Urinary bladder (tissue), 4 donors: ENCODE results near the gene KSR2. TPM values are rescaled to one million over a fixed set of nuclear protein-coding genes. Genes with fewer than 3 reads are reported as not detected.
"Not testable (repeated sequence)": the region's sequence is repeated elsewhere in the genome, so short reads cannot be mapped to it uniquely, and the experiment has no call there.

Experiments used
- DNase-seq: peaks from one replicate; pipeline ENCODE4 v3.0.0-alpha.2; 2015; ENCODE audit errors: extremely low spot score
- H3K27ac ChIP-seq: one replicate; pipeline ENCODE4 v1.5.1; 2013; ENCODE audit warnings: low read depth, mild to moderate bottlenecking, moderate library complexity
- H3K36me3 ChIP-seq: one replicate; pipeline ENCODE4 v1.6.1; 2013; ENCODE audit warnings: mild to moderate bottlenecking, moderate library complexity; ENCODE audit not compliant: insufficient read depth
- H3K4me1 ChIP-seq: one replicate; pipeline ENCODE4 v1.6.1; 2013; ENCODE audit warnings: mild to moderate bottlenecking, moderate library complexity; ENCODE audit not compliant: insufficient read depth
- H3K4me3 ChIP-seq: one replicate; pipeline ENCODE4 v1.5.1; 2013; ENCODE audit warnings: low read depth, low read length
- WGBS: extraction: QIAGEN DNeasy Blood & Tissue Kit; methylation state at CpG from one replicate; pipeline ENCODE4 v1.1.7; 2013; 5-methylcytosine and 5-hydroxymethylcytosine counted together
- polyA plus RNA-seq: library from polyadenylated mRNA; stranded (reverse); fragments of 200-250 nt; gene quantifications from one replicate; pipeline ENCODE4 v1.2.3, GENCODE V29; 2013
- total RNA-seq: library from RNA; depleted of rRNA; stranded (reverse); fragments of >200 nt; gene quantifications from one replicate; pipeline ENCODE4 v1.2.3, GENCODE V29; 2014
- donor health status: healthy with polysubstance abuse.
- donor health status: healthy.

Gene KSR2
- total and polyA plus RNA-seq, 2 donors = 0.05 to 0.32 TPM

DNA sequence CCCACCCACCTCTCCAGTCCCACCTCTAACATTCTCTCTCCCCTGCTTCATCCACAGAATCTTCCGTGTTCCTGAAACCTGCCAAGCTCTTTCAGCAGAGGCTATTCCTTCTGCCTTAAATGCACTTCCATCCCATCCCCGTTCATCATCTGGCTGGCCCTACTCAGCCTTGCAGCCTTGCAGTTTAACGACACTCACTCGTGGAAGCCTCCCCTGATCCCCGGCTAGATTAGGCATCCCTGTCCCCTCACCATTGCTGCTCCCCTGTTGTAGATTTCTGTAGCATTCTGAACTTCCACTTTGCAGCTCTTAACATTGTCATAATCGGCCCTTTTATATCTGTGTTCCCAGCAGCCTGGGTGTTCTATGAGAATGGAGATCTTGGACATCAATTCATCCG, 326.9 kb downstream of the KSR2 start:
- no peak for DNase-seq
- H3K36me3 ChIP-seq = no peaks in the 10 kb centered on the region
- H3K27ac ChIP-seq = no peak overlapping the region
- no peaks in the 10 kb centered on the region for H3K4me1 ChIP-seq
- WGBS = 66% methylated on average over 7 of the region's 7 CpGs
- no peak overlapping the region for H3K4me3 ChIP-seq

DNA sequence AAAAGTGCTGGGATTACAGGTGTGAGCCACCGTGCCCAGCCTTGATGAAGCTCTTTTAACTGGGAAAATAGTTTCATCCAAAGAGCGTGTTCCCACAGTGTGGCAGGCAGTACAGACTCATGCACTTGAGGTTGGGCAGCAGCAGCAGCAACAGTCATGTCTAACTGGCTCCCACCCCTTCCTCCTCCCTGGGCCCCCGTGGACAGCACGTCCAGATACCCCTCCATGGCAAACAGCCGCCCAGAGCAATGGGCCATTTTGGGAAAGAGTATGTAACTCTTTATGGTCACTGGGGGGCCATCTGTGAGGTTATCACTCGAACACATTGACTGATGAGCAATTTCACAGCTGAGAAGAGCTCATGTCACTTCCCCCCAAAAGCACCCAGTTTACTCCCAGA, 328.3 kb downstream of the KSR2 start:
- 72% methylated on average over 6 of the region's 6 CpGs for WGBS
- DNase-seq = no peak

DNA sequence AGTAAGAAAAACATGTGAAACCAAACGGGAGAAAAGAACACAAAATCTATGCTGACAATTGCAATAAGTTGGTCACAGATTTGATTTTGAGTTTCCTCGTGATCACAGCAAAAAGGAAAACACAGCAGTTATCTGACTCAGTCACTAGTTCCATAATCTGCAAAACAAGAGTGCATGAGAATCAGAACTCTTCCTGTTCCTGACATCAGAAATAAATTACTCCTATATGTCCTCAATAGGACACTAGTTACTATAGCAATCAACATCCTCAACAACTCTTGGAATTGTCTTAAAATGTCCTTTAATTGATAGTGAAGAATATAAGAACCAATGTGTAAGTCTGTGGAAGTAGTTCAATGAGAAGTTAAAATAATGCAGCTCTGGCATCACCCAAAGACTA, 339.3 kb downstream of the KSR2 start:
- H3K27ac ChIP-seq = no peak overlapping the region
- no peak for DNase-seq
- H3K36me3 ChIP-seq = no peaks in the 10 kb centered on the region
- 51% methylated on average over 2 of the region's 2 CpGs for WGBS
- no peak overlapping the region for H3K4me3 ChIP-seq
- H3K4me1 ChIP-seq = no peaks in the 10 kb centered on the region

More for the DNA sequence above, 328.3 kb downstream of the KSR2 start:
- Histone ChIP-seq H3K4me1 (no peaks in the 10 kb centered on the region), H3K36me3 (no peaks in the 10 kb centered on the region), H3K4me3 (no peak overlapping the region), H3K27ac (no peak overlapping the region)

- not testable (repeated sequence) for H3K27ac ChIP-seq, H3K4me1 ChIP-seq, H3K4me3 ChIP-seq, H3K36me3 ChIP-seq, DNase-seq
- 53% methylated on average over 7 of the region's 7 CpGs for WGBS
These were observed 340.1 kb downstream of the KSR2 start for GRCh38 chr12:117628711-117629110.

DNA sequence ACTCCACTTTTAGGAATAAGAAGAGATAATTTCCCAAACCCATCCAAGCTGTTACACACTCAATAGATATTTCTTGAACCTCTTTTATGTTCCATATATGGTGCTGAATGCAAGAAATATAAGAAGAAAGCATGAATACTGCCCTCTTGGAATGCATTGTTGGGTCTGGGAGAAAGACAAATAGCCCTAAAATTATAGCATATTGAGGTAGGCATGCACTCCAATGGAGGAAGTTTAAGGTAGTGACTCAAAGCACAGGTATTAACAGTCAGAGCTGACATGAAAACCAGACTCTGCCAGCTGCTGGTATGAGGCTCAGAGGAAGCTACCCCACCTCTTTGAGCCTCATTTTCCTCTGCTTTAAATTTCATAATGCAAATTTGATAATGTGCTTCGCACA, 346.0 kb downstream of the KSR2 start:
- 89% methylated on average over 1 of the region's 1 CpG for WGBS
- no peak overlapping the region for H3K27ac ChIP-seq
- H3K36me3 ChIP-seq = no peaks in the 10 kb centered on the region
- no peak for DNase-seq
- H3K4me1 ChIP-seq = no peaks in the 10 kb centered on the region
- no peak overlapping the region for H3K4me3 ChIP-seq

- Histone ChIP-seq H3K4me3 (no peak overlapping the region), H3K4me1 (no peaks in the 10 kb centered on the region), H3K27ac (no peak overlapping the region), H3K36me3 (no peaks in the 10 kb centered on the region)
- no peak for DNase-seq
These were observed 346.7 kb downstream of the KSR2 start for GRCh38 chr12:117622087-117622486.

- Histone ChIP-seq H3K4me1 (no peaks in the 10 kb centered on the region), H3K27ac (no peak overlapping the region), H3K4me3 (no peak overlapping the region), H3K36me3 (no peaks in the 10 kb centered on the region)
- DNase-seq = no peak
- 60% methylated on average over 7 of the region's 7 CpGs for WGBS
These were observed 361.0 kb downstream of the KSR2 start for GRCh38 chr12:117607778-117608177.

- Histone ChIP-seq H3K27ac (no peak overlapping the region), H3K4me1 (no peaks in the 10 kb centered on the region), H3K4me3 (no peak overlapping the region), H3K36me3 (no peaks in the 10 kb centered on the region)
- 62% methylated on average over 5 of the region's 5 CpGs for WGBS
- no peak for DNase-seq
These were observed 361.8 kb downstream of the KSR2 start for GRCh38 chr12:117606945-117607344.

GRCh38 chr12:117606024-117606423, 362.8 kb downstream of the KSR2 start:
- no peak for DNase-seq
- no peaks in the 10 kb centered on the region for H3K36me3 ChIP-seq
- H3K27ac ChIP-seq = no peak overlapping the region
- H3K4me3 ChIP-seq = no peak overlapping the region
- H3K4me1 ChIP-seq = no peaks in the 10 kb centered on the region

DNA sequence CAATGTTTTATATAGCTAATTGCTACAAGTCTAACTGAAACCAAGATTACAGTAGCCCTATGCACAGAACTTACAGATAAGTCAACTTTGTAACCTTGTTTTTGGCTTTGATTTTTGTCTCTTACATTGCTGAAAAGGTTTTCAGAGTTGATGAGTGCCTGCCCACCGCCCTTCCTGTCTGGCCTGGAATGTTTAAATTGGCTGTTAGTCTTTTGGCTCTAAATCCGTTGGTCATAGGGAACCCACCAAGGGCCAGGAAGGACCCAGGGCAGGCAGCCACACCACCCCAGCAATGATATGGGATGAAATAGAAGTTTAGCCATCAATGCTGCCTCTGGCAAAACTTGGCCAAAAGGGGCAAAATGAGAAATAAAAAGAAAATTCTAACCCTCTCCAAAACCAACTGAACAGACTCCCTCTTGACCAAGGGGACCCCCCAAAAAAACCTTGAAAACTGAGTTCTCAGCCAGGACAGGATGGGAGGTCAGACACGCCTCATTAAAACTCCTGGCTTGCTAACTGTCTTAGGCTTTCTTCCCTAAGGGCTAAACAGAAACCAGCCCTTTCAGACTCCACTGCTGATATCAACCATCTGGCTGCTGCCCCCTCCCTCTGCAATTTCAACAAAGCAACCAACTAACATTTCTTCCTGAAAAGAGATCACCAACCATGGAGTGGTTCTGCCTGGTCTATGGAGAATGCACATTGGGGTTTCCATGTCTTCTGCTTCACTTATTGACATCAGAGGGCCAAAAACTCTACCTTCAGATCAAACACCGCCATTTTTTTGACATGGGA, 365.3 kb downstream of the KSR2 start:
- H3K4me1 ChIP-seq = no peaks in the 10 kb centered on the region
- H3K27ac ChIP-seq = no peak overlapping the region
- no peak for DNase-seq
- no peak overlapping the region for H3K4me3 ChIP-seq
- WGBS = 49% methylated on average over 4 of the region's 4 CpGs
- no peaks in the 10 kb centered on the region for H3K36me3 ChIP-seq

- Histone ChIP-seq H3K27ac (no peak overlapping the region), H3K36me3 (no peaks in the 10 kb centered on the region), H3K4me1 (no peaks in the 10 kb centered on the region), H3K4me3 (no peak overlapping the region)
- no peak for DNase-seq
- 68% methylated on average over 5 of the region's 5 CpGs for WGBS
These were observed 368.9 kb downstream of the KSR2 start for GRCh38 chr12:117599849-117600248.

DNA sequence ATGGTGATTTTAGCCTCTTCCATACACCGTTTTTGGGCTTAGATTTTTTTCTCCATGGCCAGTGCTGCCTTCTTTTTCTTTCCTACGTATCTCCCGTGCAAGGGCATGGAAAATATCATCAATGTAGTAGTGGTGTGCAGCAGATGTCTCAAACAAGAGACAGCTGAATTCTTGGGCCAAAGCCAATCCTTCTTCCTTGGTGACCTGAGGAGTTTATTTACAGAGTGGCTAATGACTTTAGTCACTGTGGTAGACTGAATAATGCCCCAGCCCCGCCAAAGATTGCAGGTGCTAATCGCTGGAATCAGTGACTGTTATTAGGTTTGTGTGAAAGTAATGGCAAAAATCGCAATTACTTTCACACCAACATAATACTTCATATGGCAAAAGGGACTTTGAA, 371.8 kb downstream of the KSR2 start:
- DNase-seq = no peak
- WGBS = 48% methylated on average over 6 of the region's 6 CpGs
- no peaks in the 10 kb centered on the region for H3K4me1 ChIP-seq
- no peak overlapping the region for H3K4me3 ChIP-seq
- no peak overlapping the region for H3K27ac ChIP-seq
- no peaks in the 10 kb centered on the region for H3K36me3 ChIP-seq

DNA sequence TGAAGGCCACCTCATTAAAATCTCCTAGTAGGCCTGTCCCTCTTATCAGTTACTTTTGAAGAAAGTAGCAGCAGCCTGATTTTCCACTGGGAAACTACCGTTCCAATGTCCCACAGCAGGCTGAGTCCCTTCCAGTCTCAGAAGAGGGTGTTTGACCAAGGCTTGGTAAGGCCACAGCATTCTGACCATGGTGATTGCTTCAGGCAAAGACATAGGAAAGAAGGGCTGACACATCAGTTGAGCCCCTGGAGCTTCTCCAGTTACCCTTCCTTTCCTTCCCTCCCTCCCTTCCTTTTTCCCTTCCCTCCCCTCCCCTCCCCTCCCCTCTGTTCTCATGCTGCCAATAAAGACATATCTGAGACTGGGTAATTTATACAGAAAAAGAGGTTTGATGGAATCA, 373.0 kb downstream of the KSR2 start:
- Histone ChIP-seq H3K4me3 (no peak overlapping the region), H3K4me1 (no peaks in the 10 kb centered on the region), H3K27ac (no peak overlapping the region), H3K36me3 (no peaks in the 10 kb centered on the region)
- no peak for DNase-seq
- WGBS = 76% methylated on average over 1 of the region's 1 CpG

DNA sequence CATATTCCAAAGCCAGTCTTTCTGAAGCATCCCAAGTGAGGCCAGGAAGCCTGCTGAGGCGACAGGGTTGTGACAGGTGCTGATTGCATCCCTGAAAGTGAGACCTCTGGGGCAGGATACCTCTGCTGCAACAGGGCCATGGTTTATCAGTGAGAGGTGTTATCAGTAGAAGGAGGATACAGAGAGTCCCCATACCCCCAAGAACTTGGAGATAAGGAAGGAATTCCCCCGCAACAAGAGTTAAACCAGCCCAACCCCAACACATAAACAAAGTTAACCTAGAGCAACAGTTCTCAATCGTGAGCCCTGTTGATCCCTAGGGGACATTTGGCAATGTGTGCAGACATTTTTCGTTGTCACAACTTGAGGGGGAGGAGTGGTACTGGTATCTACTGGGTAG, 374.3 kb downstream of the KSR2 start:
- H3K36me3 ChIP-seq = no peaks in the 10 kb centered on the region
- no peak overlapping the region for H3K27ac ChIP-seq
- H3K4me3 ChIP-seq = no peak overlapping the region
- WGBS = 22% methylated on average over 4 of the region's 4 CpGs
- H3K4me1 ChIP-seq = no peaks in the 10 kb centered on the region
- DNase-seq = no peak
